NCI-H1694 (cell line): Measurements from ENCODE around the gene DRC3.

Source experiments
- DNase-seq: peaks from one replicate; lab custom pipeline; 2025; lab: John Stamatoyannopoulos, UW

The DRC3 gene

DNA sequence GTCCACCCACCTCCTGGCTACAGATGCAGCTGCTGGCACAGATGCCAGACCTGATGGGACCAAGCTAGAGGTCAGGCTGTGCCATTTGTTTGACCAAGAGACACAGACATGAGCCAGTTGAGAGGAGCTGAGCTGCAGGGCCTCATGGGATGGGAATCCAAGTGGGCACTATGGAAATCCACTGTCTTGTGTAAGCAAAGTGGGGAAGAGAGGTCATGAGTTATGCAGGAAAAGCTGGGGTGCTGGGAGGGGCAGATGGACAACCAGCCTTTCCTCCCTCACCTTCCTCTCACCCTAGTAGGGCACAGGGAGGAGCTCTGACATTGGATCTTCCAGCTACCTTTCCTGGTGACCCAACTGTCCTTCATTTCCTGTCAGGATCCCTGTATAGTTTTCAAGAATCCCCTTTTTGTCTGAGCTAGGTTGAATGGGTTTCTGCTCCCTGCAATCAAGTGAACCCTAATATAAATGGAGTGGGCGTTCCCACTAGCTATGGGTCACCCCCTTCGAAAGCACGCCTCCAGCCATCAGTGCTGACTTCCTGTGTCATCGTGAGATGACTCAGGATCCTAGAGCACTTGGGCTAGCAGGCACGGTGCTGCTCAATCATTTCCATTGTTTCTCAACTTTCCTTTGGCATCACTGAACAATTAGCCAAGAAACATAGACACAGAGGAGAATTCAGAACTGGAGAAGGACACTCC is 52.7 kb downstream of the DRC3 start:
- no peak for DNase-seq

DNA sequence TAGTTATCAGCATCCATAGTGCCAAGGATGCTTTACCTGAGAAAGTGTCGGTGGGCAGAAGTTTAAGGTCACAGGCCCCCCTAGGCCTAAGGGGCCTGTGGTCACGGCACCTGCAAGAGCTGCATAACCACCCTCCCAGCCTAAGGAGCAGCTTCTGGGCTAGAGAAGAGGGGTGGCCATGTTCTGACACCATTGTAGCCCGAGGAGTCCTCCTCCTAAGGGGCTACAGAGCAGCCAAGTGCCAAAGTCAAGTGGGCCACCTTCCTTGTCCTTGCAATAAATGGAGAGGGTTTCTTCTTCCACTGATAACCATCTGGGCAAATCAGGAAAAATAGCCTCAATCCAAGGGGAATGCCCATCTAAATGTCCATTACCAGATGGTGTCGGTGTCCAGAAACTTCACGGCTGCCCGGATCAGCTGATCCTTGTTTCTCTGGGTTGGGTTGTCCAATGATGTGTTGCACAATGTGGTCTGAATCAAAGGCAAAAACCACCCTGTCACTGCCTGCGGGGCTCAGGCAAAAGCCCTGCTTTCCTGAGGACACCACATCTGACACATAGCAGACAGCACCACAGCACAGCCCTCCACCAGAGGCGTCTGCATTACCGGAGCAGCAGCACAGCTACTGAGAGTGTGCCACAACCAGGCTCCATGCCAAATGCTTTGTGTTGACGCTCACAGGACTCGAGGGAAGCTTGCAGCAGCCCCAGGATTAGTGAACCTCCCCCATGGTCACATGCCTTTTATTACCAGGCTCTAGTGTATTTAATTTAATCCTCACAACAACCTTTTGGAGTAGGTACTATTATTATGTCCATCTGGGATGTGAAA is 53.5 kb downstream of the DRC3 start:
- DNase-seq = peak; percentile 97

DNA sequence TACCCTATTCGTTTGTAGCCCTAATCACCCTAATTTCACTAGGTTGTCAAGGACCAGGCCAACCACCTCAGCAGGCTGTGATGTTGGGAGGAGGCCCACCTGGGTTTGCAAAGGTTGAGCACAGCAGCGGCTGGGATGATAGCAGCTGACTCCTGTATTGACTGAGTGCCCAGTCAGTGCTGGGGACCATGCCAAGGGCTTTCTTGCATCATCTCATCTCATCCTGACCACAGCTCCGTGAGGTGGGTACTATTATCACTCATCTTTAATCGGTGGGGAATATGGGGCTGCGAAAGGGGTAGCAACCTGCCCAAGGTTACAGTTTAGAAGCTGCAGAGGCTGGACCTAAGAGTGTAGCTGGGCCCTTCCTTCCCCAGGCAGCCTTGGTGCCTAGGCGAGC is 54.6 kb downstream of the DRC3 start:
- no peak for DNase-seq

DNA sequence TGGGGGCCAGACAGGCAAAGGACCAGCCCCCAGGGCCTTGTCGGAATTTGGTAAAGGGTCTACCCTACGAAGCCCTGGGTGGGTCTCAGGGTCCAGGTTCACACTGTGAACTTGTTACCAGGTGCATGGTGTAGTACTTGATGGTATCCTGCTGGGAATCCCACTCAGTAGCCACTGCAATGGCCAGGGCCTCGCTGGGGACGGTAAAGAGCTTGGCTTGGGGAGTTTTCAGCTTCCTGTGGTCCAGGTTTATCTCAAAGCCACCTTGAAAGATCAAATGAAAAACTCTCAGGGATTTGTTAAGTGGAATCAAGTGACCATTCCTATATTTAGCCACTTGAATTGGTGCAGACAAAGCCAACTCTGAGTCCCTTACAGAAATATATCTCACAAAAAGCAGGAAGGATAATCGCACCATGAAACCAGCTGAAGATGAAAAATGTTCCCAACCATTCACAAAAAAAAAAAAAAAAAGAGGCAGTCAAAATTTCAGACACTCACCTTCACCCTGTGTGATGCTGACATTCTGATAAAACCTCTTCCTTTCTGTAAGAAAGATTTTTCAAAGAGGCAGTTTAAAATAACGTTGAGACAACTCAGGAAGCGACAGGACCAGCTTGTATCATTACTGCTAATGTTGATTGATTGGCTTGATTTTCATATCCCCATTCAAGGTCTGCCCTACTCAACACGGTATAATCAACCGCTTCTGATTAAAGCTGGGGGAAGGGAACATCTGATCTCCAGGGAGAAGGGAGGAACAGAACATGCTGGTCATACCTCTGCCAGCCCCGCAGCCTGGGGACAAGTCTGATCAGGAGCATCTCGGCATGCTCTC is 55.7 kb downstream of the DRC3 start:
- DNase-seq = peak; percentile 67

DNA sequence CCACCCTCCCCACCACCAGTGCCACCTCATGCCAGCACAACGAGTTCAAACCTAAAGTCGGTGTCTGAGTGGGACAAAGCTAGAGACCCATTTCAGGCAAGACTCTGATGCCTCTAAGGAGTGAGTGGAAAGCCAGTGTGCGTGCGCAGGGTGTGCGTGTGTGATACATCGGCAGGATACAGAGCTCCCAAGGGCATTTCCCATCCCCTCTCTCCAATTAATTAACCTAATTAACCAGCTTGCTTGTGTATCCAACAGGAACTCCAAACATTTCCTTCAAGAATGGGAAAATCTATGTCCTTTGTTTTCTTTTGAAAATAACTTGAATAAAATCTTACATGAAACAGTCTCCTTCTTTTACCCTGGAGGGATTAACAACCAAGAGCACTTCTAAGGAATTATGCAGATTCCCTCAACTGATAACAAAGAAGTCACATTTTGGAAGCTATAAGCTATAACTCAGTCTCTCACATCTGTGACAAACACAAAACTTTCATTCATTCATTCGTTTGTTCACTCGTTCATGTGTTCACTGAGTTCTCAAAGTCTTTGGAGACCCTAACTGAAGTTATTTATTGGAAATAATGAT is 56.4 kb downstream of the DRC3 start:
- no peak for DNase-seq

DNA sequence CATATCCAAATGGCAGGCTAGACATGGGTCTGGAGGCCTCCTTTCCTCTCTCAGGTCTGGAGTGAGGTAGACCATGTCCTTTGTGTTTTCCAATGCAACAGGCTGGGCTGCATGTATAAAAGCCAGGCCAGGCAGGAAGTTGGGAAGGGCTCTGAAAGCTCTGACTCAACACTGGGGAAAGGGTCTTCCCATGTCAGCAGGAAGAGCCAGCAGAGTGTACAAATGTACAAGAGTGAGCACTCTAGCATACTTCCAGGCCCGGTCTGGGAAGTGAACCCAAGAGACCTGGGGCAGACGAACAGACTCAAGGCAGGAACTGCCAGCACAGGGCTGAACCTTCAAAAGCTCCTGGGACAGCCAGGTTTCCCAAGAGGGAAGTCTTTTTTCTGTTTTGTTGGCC is 59.3 kb downstream of the DRC3 start:
- DNase-seq = no peak

DNA sequence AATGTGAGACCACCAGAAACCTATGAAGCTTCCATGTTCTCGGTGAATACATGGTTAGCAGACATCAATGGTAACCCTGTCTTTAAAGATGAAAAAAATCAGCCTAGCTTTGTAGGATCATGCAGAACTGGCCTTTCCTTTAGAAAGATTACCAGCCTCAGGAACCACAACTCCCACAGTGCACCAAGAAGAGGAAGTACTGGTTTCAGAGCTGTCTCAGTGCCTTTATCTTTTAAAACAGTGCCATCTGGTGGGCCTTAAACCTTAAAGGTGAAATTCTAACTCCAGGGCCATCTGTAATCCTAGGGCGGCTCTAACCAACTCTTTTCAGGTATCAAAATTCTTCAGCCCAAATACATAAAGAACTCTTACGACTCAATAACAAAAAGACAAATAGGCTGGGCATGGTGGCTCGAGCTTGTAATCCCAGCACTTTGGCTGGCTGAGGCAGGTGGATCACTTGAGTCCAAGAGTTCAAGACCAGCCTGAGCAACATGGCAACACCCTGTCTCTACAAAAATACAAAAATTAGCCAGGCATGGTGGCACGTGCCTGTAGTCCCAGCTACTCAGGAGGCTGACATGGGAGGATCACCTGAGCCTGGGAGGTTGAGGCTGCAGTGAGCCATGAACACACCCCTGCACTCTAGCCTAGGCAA is 60.9 kb downstream of the DRC3 start:
- DNase-seq = peak; percentile 94

DNA sequence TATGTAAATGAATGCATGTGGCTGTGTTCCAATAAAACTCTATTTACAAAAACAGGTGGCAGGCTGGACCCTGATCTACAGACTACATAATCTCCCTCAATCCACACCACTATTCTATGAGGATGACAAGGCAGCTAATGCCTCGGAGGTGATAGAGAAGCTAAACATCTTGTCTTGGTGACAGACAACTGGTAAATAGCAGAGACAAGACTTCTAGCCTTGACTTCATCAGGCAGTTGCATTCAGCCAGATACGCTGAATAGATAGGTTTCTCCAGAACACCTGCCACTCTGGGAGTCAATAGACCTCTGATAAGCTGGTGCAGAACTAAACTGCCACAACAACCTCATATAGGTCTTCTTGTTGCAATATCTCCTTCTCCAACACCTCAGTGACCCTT is 63.0 kb downstream of the DRC3 start:
- no peak for DNase-seq

DNA sequence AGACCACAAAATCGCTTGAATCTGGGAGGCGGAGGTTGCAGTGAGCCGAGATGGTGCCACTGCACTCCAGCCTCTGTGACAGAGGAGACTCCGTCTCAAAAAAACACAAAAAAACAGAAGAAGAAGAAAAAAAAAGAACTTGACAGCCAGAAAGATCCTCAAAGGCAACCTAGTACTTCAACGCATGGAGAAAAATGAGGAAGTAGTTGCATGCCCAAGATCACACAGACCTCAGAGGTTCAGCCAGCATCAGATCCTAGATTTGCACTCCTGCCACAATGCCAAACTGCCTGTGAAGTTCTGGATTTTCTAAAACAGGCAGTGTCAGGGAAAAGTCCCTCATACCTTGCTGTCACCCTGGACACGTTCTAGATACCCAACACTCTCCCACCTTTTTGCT is 64.8 kb downstream of the DRC3 start:
- no peak for DNase-seq

DNA sequence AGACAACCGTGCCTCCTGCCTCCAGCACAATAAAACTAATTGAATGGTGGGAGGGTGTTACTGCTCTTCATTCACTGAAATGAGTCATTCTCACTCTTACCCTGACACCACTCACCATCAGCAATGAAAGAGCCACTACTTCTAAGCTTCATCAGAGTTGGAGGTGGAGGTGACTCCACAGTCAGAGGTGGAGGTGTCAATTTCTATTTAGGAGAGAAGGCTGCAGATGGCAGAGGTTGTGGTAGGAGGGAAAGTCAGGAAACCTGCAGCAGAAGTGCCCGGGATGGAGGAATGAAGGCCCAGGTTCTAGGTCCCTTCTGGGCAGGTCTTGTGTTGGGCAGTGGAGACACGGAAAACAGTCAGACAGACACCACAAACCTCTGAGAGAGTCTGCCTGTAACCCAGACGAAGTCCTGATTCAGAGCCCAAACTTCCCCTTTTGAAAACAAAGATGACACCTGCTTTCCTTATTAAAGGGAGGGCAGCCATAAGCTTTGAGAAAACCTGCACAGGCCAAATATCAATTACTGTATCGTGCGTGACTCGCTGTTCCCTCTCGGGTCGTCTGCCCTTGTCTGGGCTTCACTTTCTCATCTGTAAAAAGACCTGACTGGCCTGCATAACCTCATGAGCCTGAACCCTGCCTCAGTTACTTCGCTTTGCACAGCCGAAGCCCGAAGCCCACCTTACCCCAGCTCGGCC is 65.6 kb downstream of the DRC3 start:
- no peak for DNase-seq

DNA sequence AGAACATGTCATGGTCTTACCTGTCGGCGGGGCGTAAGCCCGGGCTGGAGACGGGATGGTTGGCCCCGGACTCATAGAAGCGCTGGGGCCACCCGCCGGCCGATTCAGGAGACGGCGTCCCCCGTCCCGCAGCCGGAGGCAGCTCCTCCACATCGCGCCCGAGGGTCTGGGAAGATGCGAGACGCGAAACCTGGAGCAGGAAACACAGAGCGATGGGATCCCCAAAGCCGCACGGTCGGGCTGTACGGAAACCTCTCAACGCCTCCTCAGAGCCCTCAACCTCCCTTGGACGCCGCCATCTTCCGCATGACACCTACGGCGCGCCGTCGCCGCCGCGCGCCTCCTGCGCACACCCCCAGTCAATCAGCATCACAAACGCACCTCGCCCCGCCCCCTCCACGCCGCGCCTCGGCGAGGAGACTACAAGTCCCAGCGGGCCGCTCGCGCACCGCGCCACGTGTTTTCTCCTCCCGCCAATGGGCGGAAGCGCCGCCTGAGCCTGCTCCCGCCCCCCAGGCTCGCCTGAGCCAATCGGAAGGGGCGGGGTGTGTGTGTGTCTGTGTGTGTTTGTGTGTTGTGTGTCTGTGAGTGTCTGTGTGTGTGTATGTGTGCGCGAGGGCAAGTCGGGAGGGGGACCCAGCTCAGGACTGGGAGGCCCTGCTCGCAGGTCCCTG is 66.3 kb downstream of the DRC3 start, which contains the start of the genes ATPAF2 and GID4:
ATPAF2 (minus strand) TSS at position 308 of the 674 bp plus-strand sequence; CDS start at position 153, 155 bp downstream.
GID4 (plus strand) TSS at position 548 of the 674 bp plus-strand sequence; CDS start at position 605, 57 bp downstream.
- peak; percentile 97 for DNase-seq

DNA sequence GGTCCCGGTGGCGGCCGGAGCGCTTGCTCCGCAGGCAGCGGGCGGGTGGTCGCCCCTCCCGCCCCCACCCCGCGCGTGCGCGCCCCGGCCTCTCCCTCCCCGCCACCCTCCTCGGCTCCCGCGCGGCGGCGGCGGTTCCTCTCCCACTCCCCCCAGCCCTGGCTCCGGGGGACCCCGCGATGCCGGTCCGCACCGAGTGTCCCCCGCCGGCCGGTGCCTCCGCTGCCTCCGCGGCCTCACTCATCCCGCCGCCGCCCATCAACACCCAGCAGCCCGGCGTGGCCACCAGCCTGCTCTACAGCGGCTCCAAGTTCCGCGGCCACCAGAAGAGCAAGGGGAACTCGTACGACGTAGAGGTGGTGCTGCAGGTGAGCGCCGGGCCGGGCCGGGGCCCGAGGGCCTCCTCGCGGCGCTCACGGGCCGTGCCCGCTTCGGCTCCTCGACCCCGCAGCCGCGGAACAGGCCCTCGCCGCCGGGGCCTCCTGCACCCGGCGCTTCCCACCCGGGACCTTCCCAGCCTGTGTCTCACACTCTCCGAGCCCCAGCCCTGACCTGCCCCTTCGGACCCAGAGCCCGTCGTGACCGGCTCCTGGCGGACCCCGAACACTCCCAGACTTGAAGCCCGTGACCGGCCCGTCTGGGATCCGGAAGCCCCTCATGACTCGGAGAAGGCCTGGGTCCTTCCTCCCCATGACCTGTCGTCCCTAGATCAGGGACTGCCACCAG is 67.0 kb downstream of the DRC3 start:
- DNase-seq = no peak

DNA sequence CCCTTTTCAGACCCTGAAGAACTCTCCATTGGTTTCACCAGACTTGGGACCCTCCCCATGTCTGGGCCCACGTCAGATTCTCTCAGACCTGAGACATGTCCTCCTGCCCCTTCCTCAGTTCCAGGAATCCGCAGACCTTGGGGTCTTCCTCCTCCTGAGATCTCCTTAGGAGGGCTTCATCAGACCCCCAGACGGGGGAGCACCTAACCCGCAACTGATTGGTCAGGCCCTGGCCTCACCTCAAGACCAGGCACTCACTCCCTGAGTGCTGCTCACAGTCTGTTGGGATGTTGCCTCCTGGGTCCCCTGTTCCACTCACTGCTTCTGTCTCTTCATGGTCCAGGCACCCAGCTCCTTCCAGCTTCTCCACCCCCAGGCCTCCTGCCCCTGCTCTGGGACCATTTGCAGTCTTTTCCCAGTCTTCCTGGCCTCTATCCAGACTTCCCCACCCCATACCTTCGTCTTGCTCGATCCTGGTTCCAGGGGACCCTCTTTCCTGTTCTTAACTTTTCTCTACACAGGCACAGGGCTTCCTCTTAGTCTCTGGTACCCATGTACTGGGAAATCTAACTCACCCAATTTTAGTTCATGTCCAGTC is 67.7 kb downstream of the DRC3 start:
- DNase-seq = no peak

DNA sequence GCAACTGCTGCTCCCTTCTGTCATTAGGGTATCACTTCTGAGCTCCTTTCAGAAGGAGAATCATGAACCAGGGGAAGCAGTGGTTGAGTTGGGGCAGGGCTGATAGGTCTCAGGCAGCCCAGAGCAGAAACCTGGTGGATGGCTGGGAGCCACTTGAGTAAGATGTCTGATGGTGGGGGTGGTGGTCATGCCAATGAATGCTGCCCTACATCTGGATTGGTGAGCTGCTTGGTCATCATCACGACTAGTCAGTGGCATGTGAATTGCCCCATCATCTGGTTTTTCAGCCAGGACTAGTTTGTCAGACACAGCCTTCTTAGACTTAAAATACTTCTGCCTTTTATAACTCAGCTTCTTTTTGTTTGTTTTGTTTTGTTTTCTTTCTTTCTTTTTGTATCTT is 69.1 kb downstream of the DRC3 start:
- DNase-seq = no peak

DNA sequence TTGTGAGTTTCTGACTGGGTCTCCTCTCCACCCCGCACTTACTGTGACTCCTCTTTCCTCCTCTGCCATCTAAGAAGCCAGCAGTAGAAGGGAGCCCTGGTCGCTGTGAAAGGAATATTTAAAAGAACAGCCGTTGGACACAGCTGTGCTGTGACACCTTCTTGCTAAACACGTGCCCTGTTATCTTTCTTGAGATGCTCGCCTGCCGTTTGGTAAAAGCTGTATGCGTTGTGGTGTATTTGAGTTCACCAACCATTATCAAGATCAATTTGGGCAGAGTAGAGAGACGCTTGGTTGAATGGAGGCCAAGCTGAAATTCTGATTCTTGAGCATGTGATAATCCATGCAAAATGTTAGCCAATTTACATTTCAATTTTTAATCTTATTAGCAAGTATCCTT is 70.3 kb downstream of the DRC3 start:
- DNase-seq = no peak

DNA sequence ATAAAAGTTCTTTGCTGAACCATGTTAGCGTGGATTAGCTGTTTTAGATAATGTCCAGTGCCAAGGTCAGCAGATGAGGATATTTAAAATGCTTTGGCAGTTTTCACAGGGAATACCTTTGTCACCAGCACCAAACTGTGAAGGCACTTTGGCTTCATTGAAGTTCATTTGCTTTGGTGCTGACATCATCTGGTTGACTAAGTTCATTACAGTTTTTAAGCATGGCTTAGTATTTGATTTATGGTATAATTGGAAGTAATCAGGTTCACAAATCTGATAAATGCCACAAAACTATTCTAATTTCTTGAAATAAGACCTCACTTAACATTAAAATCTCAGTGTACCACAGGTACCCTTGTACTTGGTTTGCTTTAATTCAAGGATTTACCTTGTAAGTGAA is 70.8 kb downstream of the DRC3 start:
- no peak for DNase-seq

DNA sequence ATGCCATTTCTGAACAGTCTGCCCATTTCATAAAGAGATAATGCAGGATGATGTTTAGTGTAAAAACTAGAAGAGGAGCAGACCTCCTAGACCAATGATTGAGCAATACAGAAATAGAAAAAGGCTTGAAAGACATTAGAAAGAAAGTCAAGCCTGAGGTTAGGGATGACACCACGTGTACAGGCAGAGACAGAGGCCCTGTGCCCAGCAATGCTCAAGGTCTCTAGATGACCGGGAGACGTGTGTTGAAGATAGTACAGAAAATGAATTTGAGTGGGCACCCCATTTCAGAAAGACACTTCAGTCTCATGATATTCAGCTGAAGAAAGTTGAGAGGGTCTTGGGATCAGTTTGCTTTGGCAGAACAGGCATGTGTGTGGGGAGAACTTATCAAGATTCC is 71.9 kb downstream of the DRC3 start:
- no peak for DNase-seq

DNA sequence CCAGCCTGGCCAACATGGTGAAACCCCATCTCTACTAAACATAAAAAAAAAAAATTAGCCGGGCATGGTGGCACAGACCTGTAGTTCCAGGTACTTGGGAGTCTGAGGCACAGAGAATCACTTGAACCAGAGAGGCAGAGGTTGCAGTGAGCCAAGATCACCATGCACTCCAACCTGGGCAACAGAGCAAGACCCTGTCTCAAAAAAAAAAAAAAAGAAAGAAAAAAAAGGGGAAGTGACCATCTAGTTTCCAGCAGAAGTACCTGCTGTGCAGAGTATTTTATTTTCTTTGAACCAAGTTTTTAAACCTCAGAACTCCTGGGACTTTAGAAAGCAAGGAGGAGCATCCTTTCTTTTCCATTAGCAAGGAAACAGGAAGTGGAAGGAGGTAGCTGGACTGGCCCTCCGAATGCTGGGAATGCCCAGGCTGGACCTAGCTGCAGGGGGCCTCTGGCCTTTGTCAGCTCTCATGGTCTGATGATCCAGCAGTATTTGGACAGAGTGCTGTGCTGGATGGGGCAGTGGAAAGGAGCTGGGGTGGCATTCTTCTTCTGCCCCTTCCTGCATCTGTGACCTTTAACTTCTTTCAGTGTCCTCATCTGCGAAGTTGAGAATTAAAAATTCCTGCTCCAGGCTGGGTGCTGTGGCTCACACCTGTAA is 73.2 kb downstream of the DRC3 start:
- no peak for DNase-seq

DNA sequence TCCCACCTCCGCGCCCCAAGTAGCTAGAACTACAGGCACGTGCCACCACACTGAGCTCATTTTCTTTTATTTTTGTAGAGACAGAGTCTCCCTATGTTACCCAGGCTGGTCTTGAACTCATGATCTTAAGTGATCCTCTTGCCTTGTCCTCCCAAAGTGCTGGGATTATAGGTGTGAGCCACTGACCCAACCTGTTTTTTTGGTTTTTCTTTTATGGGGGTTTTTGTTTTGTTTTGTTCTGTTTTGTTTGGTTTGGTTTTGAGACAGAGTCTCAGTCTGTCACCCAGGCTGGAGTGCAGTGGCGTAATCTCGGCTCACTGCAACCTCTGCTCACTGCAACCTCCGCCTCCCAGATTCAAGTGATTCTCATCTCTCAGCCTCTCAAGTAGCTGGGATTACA is 82.9 kb downstream of the DRC3 start:
- DNase-seq = no peak
